ENCODE results near the gene COPB1. TPM values are rescaled to one million over a fixed set of nuclear protein-coding genes. Genes with fewer than 3 reads are reported as not detected.
A peak's percentile ranks its signal among the peaks of the same experiment; 100 is the strongest.

Gene COPB1
- 10 to 100 TPM; 35.2 to 50.1 TPM for polyA plus RNA-seq

GRCh38 chr11:14499560-14500180 lies at the start of gene COPB1:
TSS of gene COPB1 (minus strand) at chr11:14499811. CDS start at chr11:14498928, 883 bp downstream.
- Histone ChIP-seq H3K4me1 (ENCODE audit: control insufficient read depth in 2 of 2, insufficient read depth in 2 of 2, low read length in 1 of 2) (no peaks in the 10 kb centered on the region), H3K27me3 (ENCODE audit: control insufficient read depth in 1 of 2, insufficient read depth in 2 of 2, low read length in 2 of 2) (no peaks in the 10 kb centered on the region), H3K4me3 (ENCODE audit: low read depth in 1 of 2, low read length in 2 of 2) (peak within 1 kb of the TSS; percentile 85 to 89), H3K9me3 (ENCODE audit: control insufficient read depth in 2 of 2, insufficient read depth in 1 of 2, low read depth in 1 of 2, low read length in 1 of 2) (no peaks in the 10 kb centered on the region), H3K27ac (ENCODE audit: low read depth in 2 of 2, low read length in 1 of 2) (peak within 1 kb of the TSS; percentile 94 to 97), H3K36me3 (ENCODE audit: control insufficient read depth in 2 of 2, insufficient read depth in 2 of 2, low read length in 1 of 2) (peaks cover 0 to 2% of the 10 kb centered on the region in 2 donors)
- WGBS, 2 donors, result 0 to 1% methylated on average over 36 to 37 of the region's 37 CpGs

GRCh38 chr11:14547440-14547839 lies 47.8 kb upstream of the COPB1 start:
- no peaks in the 10 kb centered on the region for H3K36me3 ChIP-seq (ENCODE audit: control insufficient read depth in 2 of 2, insufficient read depth in 2 of 2, low read length in 1 of 2)
- H3K4me1 ChIP-seq (ENCODE audit: control insufficient read depth in 2 of 2, insufficient read depth in 2 of 2, low read length in 1 of 2), result no peaks in the 10 kb centered on the region
- H3K27ac ChIP-seq (ENCODE audit: low read depth in 2 of 2, low read length in 1 of 2), result no peak overlapping the region
- H3K4me3 ChIP-seq (ENCODE audit: low read depth in 1 of 2, low read length in 2 of 2), result no peak overlapping the region
- no peaks in the 10 kb centered on the region for H3K9me3 ChIP-seq (ENCODE audit: control insufficient read depth in 2 of 2, insufficient read depth in 1 of 2, low read depth in 1 of 2, low read length in 1 of 2)
- 52 to 62% methylated on average over 2 of the region's 2 CpGs for WGBS, 2 donors
- H3K27me3 ChIP-seq (ENCODE audit: control insufficient read depth in 1 of 2, insufficient read depth in 2 of 2, low read length in 2 of 2), result no peaks in the 10 kb centered on the region

GRCh38 chr11:14546672-14547071 lies 47.1 kb upstream of the COPB1 start:
- H3K36me3 ChIP-seq (ENCODE audit: control insufficient read depth in 2 of 2, insufficient read depth in 2 of 2, low read length in 1 of 2), result no peaks in the 10 kb centered on the region
- no peaks in the 10 kb centered on the region for H3K9me3 ChIP-seq (ENCODE audit: control insufficient read depth in 2 of 2, insufficient read depth in 1 of 2, low read depth in 1 of 2, low read length in 1 of 2)
- H3K4me1 ChIP-seq (ENCODE audit: control insufficient read depth in 2 of 2, insufficient read depth in 2 of 2, low read length in 1 of 2), result no peaks in the 10 kb centered on the region
- no peak overlapping the region for H3K4me3 ChIP-seq (ENCODE audit: low read depth in 1 of 2, low read length in 2 of 2)
- H3K27me3 ChIP-seq (ENCODE audit: control insufficient read depth in 1 of 2, insufficient read depth in 2 of 2, low read length in 2 of 2), result no peaks in the 10 kb centered on the region
- no peak overlapping the region for H3K27ac ChIP-seq (ENCODE audit: low read depth in 2 of 2, low read length in 1 of 2)

- Histone ChIP-seq H3K4me3 (ENCODE audit: low read depth in 1 of 2, low read length in 2 of 2) (no peak overlapping the region), H3K4me1 (ENCODE audit: control insufficient read depth in 2 of 2, insufficient read depth in 2 of 2, low read length in 1 of 2) (no peaks in the 10 kb centered on the region), H3K27ac (ENCODE audit: low read depth in 2 of 2, low read length in 1 of 2) (no peak overlapping the region), H3K9me3 (ENCODE audit: control insufficient read depth in 2 of 2, insufficient read depth in 1 of 2, low read depth in 1 of 2, low read length in 1 of 2) (no peaks in the 10 kb centered on the region), H3K27me3 (ENCODE audit: control insufficient read depth in 1 of 2, insufficient read depth in 2 of 2, low read length in 2 of 2) (no peaks in the 10 kb centered on the region), H3K36me3 (ENCODE audit: control insufficient read depth in 2 of 2, insufficient read depth in 2 of 2, low read length in 1 of 2) (no peaks in the 10 kb centered on the region)
- 52 to 59% methylated on average over 3 of the region's 3 CpGs for WGBS, 2 donors
Observed at GRCh38 chr11:14544611-14545010, 45.0 kb upstream of the COPB1 start.

- H3K27me3 ChIP-seq (ENCODE audit: control insufficient read depth in 1 of 2, insufficient read depth in 2 of 2, low read length in 2 of 2), result no peaks in the 10 kb centered on the region
- H3K9me3 ChIP-seq (ENCODE audit: control insufficient read depth in 2 of 2, insufficient read depth in 1 of 2, low read depth in 1 of 2, low read length in 1 of 2), result no peaks in the 10 kb centered on the region
- no peak overlapping the region for H3K4me3 ChIP-seq (ENCODE audit: low read depth in 1 of 2, low read length in 2 of 2)
- no peaks in the 10 kb centered on the region for H3K4me1 ChIP-seq (ENCODE audit: control insufficient read depth in 2 of 2, insufficient read depth in 2 of 2, low read length in 1 of 2)
- WGBS, 2 donors, result 64 to 66% methylated on average over 1 of the region's 1 CpG
- no peaks in the 10 kb centered on the region for H3K36me3 ChIP-seq (ENCODE audit: control insufficient read depth in 2 of 2, insufficient read depth in 2 of 2, low read length in 1 of 2)
- H3K27ac ChIP-seq (ENCODE audit: low read depth in 2 of 2, low read length in 1 of 2), result no peak overlapping the region
Observed at GRCh38 chr11:14543260-14543659, 43.6 kb upstream of the COPB1 start.

- H3K9me3 ChIP-seq (ENCODE audit: control insufficient read depth in 2 of 2, insufficient read depth in 1 of 2, low read depth in 1 of 2, low read length in 1 of 2), result no peaks in the 10 kb centered on the region
- H3K27ac ChIP-seq (ENCODE audit: low read depth in 2 of 2, low read length in 1 of 2), result no peak overlapping the region
- no peaks in the 10 kb centered on the region for H3K36me3 ChIP-seq (ENCODE audit: control insufficient read depth in 2 of 2, insufficient read depth in 2 of 2, low read length in 1 of 2)
- no peaks in the 10 kb centered on the region for H3K4me1 ChIP-seq (ENCODE audit: control insufficient read depth in 2 of 2, insufficient read depth in 2 of 2, low read length in 1 of 2)
- no peaks in the 10 kb centered on the region for H3K27me3 ChIP-seq (ENCODE audit: control insufficient read depth in 1 of 2, insufficient read depth in 2 of 2, low read length in 2 of 2)
- no peak overlapping the region for H3K4me3 ChIP-seq (ENCODE audit: low read depth in 1 of 2, low read length in 2 of 2)
Observed at GRCh38 chr11:14542324-14542723, 42.7 kb upstream of the COPB1 start.

GRCh38 chr11:14541192-14541947 lies 41.8 kb upstream of the COPB1 start:
- WGBS, 2 donors, result 57 to 68% methylated on average over 6 of the region's 6 CpGs

GRCh38 chr11:14539982-14540421 lies 40.4 kb upstream of the COPB1 start:
- H3K27ac ChIP-seq (ENCODE audit: low read depth in 2 of 2, low read length in 1 of 2), result peak overlapping the region; percentile 33 to 55
- H3K9me3 ChIP-seq (ENCODE audit: control insufficient read depth in 2 of 2, insufficient read depth in 1 of 2, low read depth in 1 of 2, low read length in 1 of 2), result no peaks in the 10 kb centered on the region
- no peaks in the 10 kb centered on the region for H3K27me3 ChIP-seq (ENCODE audit: control insufficient read depth in 1 of 2, insufficient read depth in 2 of 2, low read length in 2 of 2)
- 71 to 72% methylated on average over 4 of the region's 4 CpGs for WGBS, 2 donors
- H3K4me3 ChIP-seq (ENCODE audit: low read depth in 1 of 2, low read length in 2 of 2), result no peak overlapping the region
- H3K4me1 ChIP-seq (ENCODE audit: control insufficient read depth in 2 of 2, insufficient read depth in 2 of 2, low read length in 1 of 2), result no peaks in the 10 kb centered on the region
- no peaks in the 10 kb centered on the region for H3K36me3 ChIP-seq (ENCODE audit: control insufficient read depth in 2 of 2, insufficient read depth in 2 of 2, low read length in 1 of 2)

More at GRCh38 chr11:14541192-14541947, 41.8 kb upstream of the COPB1 start:
- Histone ChIP-seq H3K4me3 (ENCODE audit: low read depth in 1 of 2, low read length in 2 of 2) (no peak overlapping the region), H3K27ac (ENCODE audit: low read depth in 2 of 2, low read length in 1 of 2) (peak overlapping the region; percentile 59 to 63), H3K9me3 (ENCODE audit: control insufficient read depth in 2 of 2, insufficient read depth in 1 of 2, low read depth in 1 of 2, low read length in 1 of 2) (no peaks in the 10 kb centered on the region), H3K36me3 (ENCODE audit: control insufficient read depth in 2 of 2, insufficient read depth in 2 of 2, low read length in 1 of 2) (no peaks in the 10 kb centered on the region), H3K27me3 (ENCODE audit: control insufficient read depth in 1 of 2, insufficient read depth in 2 of 2, low read length in 2 of 2) (no peaks in the 10 kb centered on the region), H3K4me1 (ENCODE audit: control insufficient read depth in 2 of 2, insufficient read depth in 2 of 2, low read length in 1 of 2) (no peaks in the 10 kb centered on the region)

GRCh38 chr11:14538926-14539554 lies 39.4 kb upstream of the COPB1 start:
- WGBS, 2 donors, result 68 to 69% methylated on average over 3 of the region's 3 CpGs
- no peak overlapping the region for H3K27ac ChIP-seq (ENCODE audit: low read depth in 2 of 2, low read length in 1 of 2)
- H3K27me3 ChIP-seq (ENCODE audit: control insufficient read depth in 1 of 2, insufficient read depth in 2 of 2, low read length in 2 of 2), result no peaks in the 10 kb centered on the region
- no peaks in the 10 kb centered on the region for H3K36me3 ChIP-seq (ENCODE audit: control insufficient read depth in 2 of 2, insufficient read depth in 2 of 2, low read length in 1 of 2)
- H3K4me3 ChIP-seq (ENCODE audit: low read depth in 1 of 2, low read length in 2 of 2), result no peak overlapping the region
- no peaks in the 10 kb centered on the region for H3K4me1 ChIP-seq (ENCODE audit: control insufficient read depth in 2 of 2, insufficient read depth in 2 of 2, low read length in 1 of 2)
- no peaks in the 10 kb centered on the region for H3K9me3 ChIP-seq (ENCODE audit: control insufficient read depth in 2 of 2, insufficient read depth in 1 of 2, low read depth in 1 of 2, low read length in 1 of 2)

Measured in esophagus (tissue), 2 donors.